Measurements from ENCODE around the gene FGGY. TPM values are rescaled to one million over a fixed set of nuclear protein-coding genes. Genes with fewer than 3 reads are reported as not detected.

The FGGY gene
- total and polyA plus RNA-seq, 4 donors, result 16.0 to 67.0 (median 43.4) TPM

- WGBS, result 51% methylated on average over 5 of the region's 5 CpGs
- no peak for DNase-seq (ENCODE audit: low spot score)
- H3K27ac ChIP-seq (ENCODE audit: low read depth in 1 of 2, low read length in 2 of 2), result no peak overlapping the region
- TF ChIP-seq SP1 (IDR thresholded peaks at IDR 0.05) (no peak), RAD21 (IDR thresholded peaks at IDR 0.05) (peak; percentile 93 to 96), RXRA (IDR thresholded peaks at IDR 0.05) (peak in 1 of 2 donors; percentile 7), CTCF (IDR thresholded peaks at IDR 0.05; ENCODE audit: low read depth, low read length, missing input control) (peak; percentile 95)
- no peak overlapping the region for H3K4me3 ChIP-seq (ENCODE audit: low read depth in 1 of 3, low read length in 3 of 3)
- peaks cover 0 to 2% (median 1%) of the 10 kb centered on the region in 4 donors for H3K36me3 ChIP-seq (ENCODE audit: control insufficient read depth in 4 of 4, insufficient read depth in 3 of 4, low read depth in 1 of 4, low read length in 3 of 4)
- H3K9ac ChIP-seq (ENCODE audit: low read depth in 1 of 2, low read length in 2 of 2), result no peak overlapping the region
- no peaks in the 10 kb centered on the region for H3K27me3 ChIP-seq (ENCODE audit: control insufficient read depth in 4 of 4, insufficient read depth in 4 of 4, low read length in 3 of 4)
- peaks cover 0 to 17% (median 13%) of the 10 kb centered on the region in 4 donors for H3K4me1 ChIP-seq (ENCODE audit: control insufficient read depth in 4 of 4, insufficient read depth in 4 of 4, low read length in 3 of 4)
- no peaks in the 10 kb centered on the region for H3K9me3 ChIP-seq (ENCODE audit: control insufficient read depth in 4 of 4, low read length in 3 of 4)
Measured at GRCh38 chr1:59699227-59699847, 402.4 kb downstream of the FGGY start.

GRCh38 chr1:59701376-59701775, 404.5 kb downstream of the FGGY start:
- 93% methylated on average over 3 of the region's 3 CpGs for WGBS
- no peaks in the 10 kb centered on the region for H3K9me3 ChIP-seq (ENCODE audit: control insufficient read depth in 4 of 4, low read length in 3 of 4)
- peaks cover 0 to 15% (median 12%) of the 10 kb centered on the region in 4 donors for H3K4me1 ChIP-seq (ENCODE audit: control insufficient read depth in 4 of 4, insufficient read depth in 4 of 4, low read length in 3 of 4)
- H3K9ac ChIP-seq (ENCODE audit: low read depth in 1 of 2, low read length in 2 of 2), result no peak overlapping the region
- H3K4me3 ChIP-seq (ENCODE audit: low read depth in 1 of 3, low read length in 3 of 3), result no peak overlapping the region
- H3K36me3 ChIP-seq (ENCODE audit: control insufficient read depth in 4 of 4, insufficient read depth in 3 of 4, low read depth in 1 of 4, low read length in 3 of 4), result peaks cover 0 to 2% (median 0%) of the 10 kb centered on the region in 4 donors
- no peak for DNase-seq (ENCODE audit: low spot score)
- TF ChIP-seq GABPA (IDR thresholded peaks at IDR 0.05 in 1 of 2, conservative IDR thresholded peaks at IDR 0.05 in 1 of 2), result no peak
- TF ChIP-seq FOXA2 (IDR thresholded peaks at IDR 0.05), result no peak
- TF ChIP-seq HNF4A (conservative IDR thresholded peaks at IDR 0.05), result no peak
- no peak for TF ChIP-seq MAX (IDR thresholded peaks at IDR 0.05)
- no peak for TF ChIP-seq FOXA1 (IDR thresholded peaks at IDR 0.05)
- no peak for TF ChIP-seq CTCF (IDR thresholded peaks at IDR 0.05; ENCODE audit: low read depth, low read length, missing input control)
- TF ChIP-seq TAF1 (conservative IDR thresholded peaks at IDR 0.05), result no peak
- TF ChIP-seq JUND (IDR thresholded peaks at IDR 0.05), result no peak
- no peak for TF ChIP-seq ZBTB33 (IDR thresholded peaks at IDR 0.05)
- TF ChIP-seq YY1 (IDR thresholded peaks at IDR 0.05), result no peak
- no peak for TF ChIP-seq HNF4G (IDR thresholded peaks at IDR 0.05)
- no peak for TF ChIP-seq EGR1 (IDR thresholded peaks at IDR 0.05; ENCODE audit: low read depth in 2 of 2)
- TF ChIP-seq SP1 (IDR thresholded peaks at IDR 0.05), result no peak
- TF ChIP-seq REST (IDR thresholded peaks at IDR 0.05), result no peak
- TF ChIP-seq RXRA (IDR thresholded peaks at IDR 0.05), result no peak
- TF ChIP-seq ATF3 (IDR thresholded peaks at IDR 0.05), result no peak
- no peak for TF ChIP-seq NR2F2 (IDR thresholded peaks at IDR 0.05)
- no peaks in the 10 kb centered on the region for H3K27me3 ChIP-seq (ENCODE audit: control insufficient read depth in 4 of 4, insufficient read depth in 4 of 4, low read length in 3 of 4)
- no peak overlapping the region for H3K27ac ChIP-seq (ENCODE audit: low read depth in 1 of 2, low read length in 2 of 2)

All from liver (tissue), 9 donors.